ENCODE results near the gene C1orf167. TPM values are rescaled to one million over a fixed set of nuclear protein-coding genes. Genes with fewer than 3 reads are reported as not detected.

Gene C1orf167
- total and polyA plus RNA-seq, 10 of the 15 experiments (the other 5 are each of a cell fraction or from before 2014, with no cell fraction given): 0.17 to 0.31 TPM; not detected in 8

DNA sequence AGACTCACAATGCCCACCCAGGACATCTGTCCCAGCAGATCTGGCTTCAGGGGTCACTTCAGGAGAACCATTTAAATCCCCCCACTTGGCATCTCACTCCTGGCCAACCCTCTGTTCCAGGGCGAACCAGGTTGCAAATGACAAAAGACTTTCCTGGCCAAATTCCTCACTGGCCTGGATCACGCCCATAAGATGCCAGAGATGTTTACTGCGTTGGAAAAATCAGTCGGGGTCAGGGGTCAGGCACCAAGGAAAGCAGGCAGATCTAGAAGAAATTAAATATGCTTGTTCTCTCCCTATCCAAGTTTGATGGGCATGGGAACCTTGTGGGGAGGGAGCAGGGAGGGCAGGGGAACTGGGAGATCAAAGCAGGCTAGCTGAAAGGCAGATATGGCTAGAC lies 40.7 kb upstream of the C1orf167 start (continued):
- TF ChIP-seq, protein P1, sequence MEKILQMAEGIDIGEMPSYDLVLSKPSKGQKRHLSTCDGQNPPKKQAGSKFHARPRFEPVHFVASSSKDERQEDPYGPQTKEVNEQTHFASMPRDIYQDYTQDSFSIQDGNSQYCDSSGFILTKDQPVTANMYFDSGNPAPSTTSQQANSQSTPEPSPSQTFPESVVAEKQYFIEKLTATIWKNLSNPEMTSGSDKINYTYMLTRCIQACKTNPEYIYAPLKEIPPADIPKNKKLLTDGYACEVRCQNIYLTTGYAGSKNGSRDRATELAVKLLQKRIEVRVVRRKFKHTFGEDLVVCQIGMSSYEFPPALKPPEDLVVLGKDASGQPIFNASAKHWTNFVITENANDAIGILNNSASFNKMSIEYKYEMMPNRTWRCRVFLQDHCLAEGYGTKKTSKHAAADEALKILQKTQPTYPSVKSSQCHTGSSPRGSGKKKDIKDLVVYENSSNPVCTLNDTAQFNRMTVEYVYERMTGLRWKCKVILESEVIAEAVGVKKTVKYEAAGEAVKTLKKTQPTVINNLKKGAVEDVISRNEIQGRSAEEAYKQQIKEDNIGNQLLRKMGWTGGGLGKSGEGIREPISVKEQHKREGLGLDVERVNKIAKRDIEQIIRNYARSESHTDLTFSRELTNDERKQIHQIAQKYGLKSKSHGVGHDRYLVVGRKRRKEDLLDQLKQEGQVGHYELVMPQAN (conservative IDR thresholded peaks at IDR 0.05): no peak

DNA sequence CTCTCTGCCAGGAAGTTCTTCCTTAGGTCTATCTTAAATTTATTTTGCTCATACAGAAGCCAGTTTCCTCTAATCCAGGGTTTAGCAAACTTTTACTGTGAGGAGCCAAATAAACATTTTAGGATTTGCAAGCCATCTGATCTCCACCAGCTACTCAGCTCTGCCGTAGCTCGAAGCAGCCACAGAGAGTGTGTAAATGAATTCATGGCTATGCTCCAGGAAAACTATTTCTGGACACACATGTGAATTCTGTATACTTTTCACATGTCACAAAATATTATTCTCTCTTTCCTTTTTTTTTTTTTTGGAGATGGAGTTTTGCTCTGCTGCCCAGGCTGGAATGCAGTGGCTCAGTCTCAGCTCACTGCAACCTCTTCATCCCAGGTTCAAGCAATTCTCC lies 39.5 kb upstream of the C1orf167 start:
- Histone ChIP-seq H3K79me2 (ENCODE audit: control insufficient read depth, insufficient read depth, low read length) (no peaks in the 10 kb centered on the region), H3K4me1 (ENCODE audit: control insufficient read depth, insufficient read depth, low read length) (peaks cover 5% of the 10 kb centered on the region; the same call in 1 of the 2 replicates), H2AFZ (ENCODE audit: control insufficient read depth, low read depth, low read length) (no peak overlapping the region), H4K20me1 (ENCODE audit: control insufficient read depth, insufficient read depth) (no peaks in the 10 kb centered on the region), H3K27me3 (replicated peaks in 1 of 2; ENCODE audit: control insufficient read depth in 2 of 2, insufficient read depth in 2 of 2, low read length in 1 of 2) (no peaks in the 10 kb centered on the region), H3K9me3 (replicated peaks; ENCODE audit: control insufficient read depth, insufficient read depth, low read length) (no peaks in the 10 kb centered on the region), H3K4me2 (ENCODE audit: control insufficient read depth, insufficient read depth) (no peak overlapping the region), H3K36me3 (ENCODE audit: control insufficient read depth in 2 of 2, insufficient read depth in 2 of 2, low read length in 1 of 2) (no peaks in the 10 kb centered on the region), H3K9ac (ENCODE audit: control insufficient read depth, insufficient read depth, low read length) (no peak overlapping the region), H3K4me3 (no peak overlapping the region), H3K27ac (ENCODE audit: control insufficient read depth, insufficient read depth) (no peak overlapping the region)
- no TSS peak for BruUV-seq (replicated peaks)
- ChIA-PET RAD21 (ENCODE audit: unreplicated experiment) (interaction anchor here (0.9 kb wide), 1 partner anchor 73 kb away, joined by 5 read pairs; no protein-coding TSS in a partner anchor), POLR2A (interaction anchor here (0.6 to 0.7 kb wide), 2 partner anchors 36 to 61 kb away, joined by 3 to 4 read pairs; no protein-coding TSS in a partner anchor), CTCF (interaction anchor here (1.0 to 3.9 kb wide), 4 partner anchors 11 to 72 kb away, joined by 3 to 34 read pairs (median 7); partner anchors contain the start of gene FBXO6), SMC1A (ENCODE audit: uncharacterized antibody, unreplicated experiment) (interaction anchor here (1.3 to 2.2 kb wide), 3 partner anchors 15 to 72 kb away, joined by 3 to 8 read pairs (median 4); partner anchors contain the start of gene FBXO6)
- intact Hi-C loops (cut with micrococcal nuclease; ENCODE audit: unreplicated experiment): no loop called here
- DNase-seq (ENCODE audit: low read depth, low spot score) (no peak), FAIRE-seq (no peak), ATAC-seq (no peak)
- TF ChIP-seq NFYA (IDR thresholded peaks at IDR 0.05; ENCODE audit: borderline replicate concordance, low read depth, low read length) (no peak), RUNX3 (IDR thresholded peaks at IDR 0.05; ENCODE audit: low read length) (no peak), RFX5 (IDR thresholded peaks at IDR 0.05; ENCODE audit: low read depth, low read length) (no peak), HDAC6 (IDR thresholded peaks at IDR 0.05; ENCODE audit: unreplicated experiment) (no peak), TAF1 (IDR thresholded peaks at IDR 0.05; ENCODE audit: borderline replicate concordance, low read depth, low read length) (no peak), IRF5 (IDR thresholded peaks at IDR 0.05; ENCODE audit: borderline replicate concordance) (no peak), PML (IDR thresholded peaks at IDR 0.05; ENCODE audit: low read length) (no peak), TBL1XR1 (IDR thresholded peaks at IDR 0.05; ENCODE audit: low read depth, low read length) (no peak), MYB (IDR thresholded peaks at IDR 0.05; ENCODE audit: borderline replicate concordance, low read depth, low read length) (no peak), WRNIP1 (IDR thresholded peaks at IDR 0.05; ENCODE audit: borderline replicate concordance, low read depth, low read length) (no peak)
- TF ChIP-seq, protein P2, sequence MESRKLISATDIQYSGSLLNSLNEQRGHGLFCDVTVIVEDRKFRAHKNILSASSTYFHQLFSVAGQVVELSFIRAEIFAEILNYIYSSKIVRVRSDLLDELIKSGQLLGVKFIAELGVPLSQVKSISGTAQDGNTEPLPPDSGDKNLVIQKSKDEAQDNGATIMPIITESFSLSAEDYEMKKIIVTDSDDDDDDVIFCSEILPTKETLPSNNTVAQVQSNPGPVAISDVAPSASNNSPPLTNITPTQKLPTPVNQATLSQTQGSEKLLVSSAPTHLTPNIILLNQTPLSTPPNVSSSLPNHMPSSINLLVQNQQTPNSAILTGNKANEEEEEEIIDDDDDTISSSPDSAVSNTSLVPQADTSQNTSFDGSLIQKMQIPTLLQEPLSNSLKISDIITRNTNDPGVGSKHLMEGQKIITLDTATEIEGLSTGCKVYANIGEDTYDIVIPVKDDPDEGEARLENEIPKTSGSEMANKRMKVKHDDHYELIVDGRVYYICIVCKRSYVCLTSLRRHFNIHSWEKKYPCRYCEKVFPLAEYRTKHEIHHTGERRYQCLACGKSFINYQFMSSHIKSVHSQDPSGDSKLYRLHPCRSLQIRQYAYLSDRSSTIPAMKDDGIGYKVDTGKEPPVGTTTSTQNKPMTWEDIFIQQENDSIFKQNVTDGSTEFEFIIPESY (IDR thresholded peaks at IDR 0.05): no peak
- TF ChIP-seq, protein P3, sequence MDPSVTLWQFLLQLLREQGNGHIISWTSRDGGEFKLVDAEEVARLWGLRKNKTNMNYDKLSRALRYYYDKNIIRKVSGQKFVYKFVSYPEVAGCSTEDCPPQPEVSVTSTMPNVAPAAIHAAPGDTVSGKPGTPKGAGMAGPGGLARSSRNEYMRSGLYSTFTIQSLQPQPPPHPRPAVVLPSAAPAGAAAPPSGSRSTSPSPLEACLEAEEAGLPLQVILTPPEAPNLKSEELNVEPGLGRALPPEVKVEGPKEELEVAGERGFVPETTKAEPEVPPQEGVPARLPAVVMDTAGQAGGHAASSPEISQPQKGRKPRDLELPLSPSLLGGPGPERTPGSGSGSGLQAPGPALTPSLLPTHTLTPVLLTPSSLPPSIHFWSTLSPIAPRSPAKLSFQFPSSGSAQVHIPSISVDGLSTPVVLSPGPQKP (IDR thresholded peaks at IDR 0.05; ENCODE audit: low read depth, low read length): no peak
- 81% methylated on average over 2 of the region's 2 CpGs for WGBS (ENCODE audit: insufficient coverage, insufficient replicate concordance, low lambda C conversion rate, missing lambda C conversion rate)
- in situ Hi-C loops (cut with MboI): no loop called here
